Astrocyte (in vitro differentiated cells and primary cell): ENCODE results near the gene CLDND1.

Source experiments
- EZH2 ChIP-seq: IDR thresholded peaks from 2 replicates; pipeline ENCODE4 v1.6.1; 2012; ENCODE audit warnings: mild to moderate bottlenecking, low read length, inconsistent platforms; ENCODE audit not compliant: insufficient read depth
- TF ChIP-seq, protein P1 (sequence below): IDR thresholded peaks from 2 replicates; pipeline ENCODE4 v1.5.1; 2011; ENCODE audit warnings: low read depth, mild to moderate bottlenecking, inconsistent platforms, low read length, moderate library complexity; ENCODE audit not compliant: insufficient read depth

DNA sequence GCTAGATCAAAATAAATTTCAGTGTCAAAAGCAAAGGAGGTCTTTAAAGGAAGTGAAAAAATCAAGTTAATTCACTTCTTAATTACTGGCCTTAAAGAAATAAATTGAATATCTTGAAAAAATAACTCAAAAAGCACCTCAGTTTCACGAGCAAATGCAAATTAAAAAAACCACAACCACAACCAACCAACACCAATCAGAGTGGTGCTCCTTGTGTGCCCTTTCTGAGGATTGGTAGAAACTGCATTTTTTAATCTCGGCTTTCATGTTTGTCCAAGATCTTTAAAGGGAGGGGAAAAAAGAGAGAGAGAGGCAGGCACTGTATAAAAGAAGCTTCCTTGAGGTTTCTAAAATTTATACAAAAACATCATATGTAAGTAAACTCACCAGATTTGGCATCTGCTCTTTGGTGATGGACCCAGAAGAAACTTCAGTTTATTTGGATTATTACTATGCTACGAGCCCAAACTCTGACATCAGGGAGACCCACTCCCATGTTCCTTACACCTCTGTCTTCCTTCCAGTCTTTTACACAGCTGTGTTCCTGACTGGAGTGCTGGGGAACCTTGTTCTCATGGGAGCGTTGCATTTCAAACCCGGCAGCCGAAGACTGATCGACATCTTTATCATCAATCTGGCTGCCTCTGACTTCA, 9.0 kb upstream of the CLDND1 start, which contains the start of gene GPR15:
- TF ChIP-seq, protein P1, sequence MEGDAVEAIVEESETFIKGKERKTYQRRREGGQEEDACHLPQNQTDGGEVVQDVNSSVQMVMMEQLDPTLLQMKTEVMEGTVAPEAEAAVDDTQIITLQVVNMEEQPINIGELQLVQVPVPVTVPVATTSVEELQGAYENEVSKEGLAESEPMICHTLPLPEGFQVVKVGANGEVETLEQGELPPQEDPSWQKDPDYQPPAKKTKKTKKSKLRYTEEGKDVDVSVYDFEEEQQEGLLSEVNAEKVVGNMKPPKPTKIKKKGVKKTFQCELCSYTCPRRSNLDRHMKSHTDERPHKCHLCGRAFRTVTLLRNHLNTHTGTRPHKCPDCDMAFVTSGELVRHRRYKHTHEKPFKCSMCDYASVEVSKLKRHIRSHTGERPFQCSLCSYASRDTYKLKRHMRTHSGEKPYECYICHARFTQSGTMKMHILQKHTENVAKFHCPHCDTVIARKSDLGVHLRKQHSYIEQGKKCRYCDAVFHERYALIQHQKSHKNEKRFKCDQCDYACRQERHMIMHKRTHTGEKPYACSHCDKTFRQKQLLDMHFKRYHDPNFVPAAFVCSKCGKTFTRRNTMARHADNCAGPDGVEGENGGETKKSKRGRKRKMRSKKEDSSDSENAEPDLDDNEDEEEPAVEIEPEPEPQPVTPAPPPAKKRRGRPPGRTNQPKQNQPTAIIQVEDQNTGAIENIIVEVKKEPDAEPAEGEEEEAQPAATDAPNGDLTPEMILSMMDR, result no peak
- no peak for TF ChIP-seq EZH2
